DMS79 (cell line): ENCODE data around the gene VKORC1L1.
"Not testable (repeated sequence)": the region's sequence is repeated elsewhere in the genome, so short reads cannot be mapped to it uniquely, and the experiment has no call there.

Experiments used
- DNase-seq: peaks from one replicate; lab custom pipeline; 2025; lab: John Stamatoyannopoulos, UW

Gene VKORC1L1

DNA sequence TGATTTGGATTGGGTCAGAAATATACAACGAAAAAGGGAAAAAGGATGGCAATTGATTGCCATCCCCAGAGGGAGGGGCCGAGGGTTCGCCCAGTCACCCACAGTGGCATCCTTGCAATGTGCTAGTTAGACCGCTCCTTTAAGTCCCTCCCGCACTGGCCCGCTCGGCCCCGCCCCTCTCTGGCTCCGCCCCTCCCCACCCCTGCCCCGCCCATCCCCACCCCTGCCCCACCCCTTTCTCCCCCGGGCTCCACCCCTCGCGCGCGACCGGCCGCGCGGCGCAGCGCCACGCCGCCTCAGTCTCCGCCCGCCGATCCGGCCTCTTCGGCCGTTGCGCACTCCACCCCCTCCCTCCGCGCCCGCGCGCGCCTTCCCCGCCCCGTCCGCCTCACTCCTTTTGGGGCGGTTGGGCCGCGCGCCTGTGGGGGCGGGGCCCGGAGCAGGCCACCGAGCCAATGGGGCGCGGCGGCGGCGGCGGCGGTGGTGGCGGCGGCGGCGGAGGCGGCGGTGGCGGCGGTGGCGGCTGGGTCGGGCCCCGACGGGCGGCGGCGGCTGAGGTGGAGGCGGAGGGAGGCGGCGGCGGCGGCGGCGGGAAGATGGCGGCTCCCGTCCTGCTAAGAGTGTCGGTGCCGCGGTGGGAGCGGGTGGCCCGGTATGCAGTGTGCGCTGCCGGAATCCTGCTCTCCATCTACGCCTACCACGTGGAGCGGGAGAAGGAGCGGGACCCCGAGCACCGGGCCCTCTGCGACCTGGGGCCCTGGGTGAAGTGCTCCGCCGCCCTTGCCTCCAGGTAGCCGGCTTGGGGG, at the start of gene VKORC1L1:
Gene VKORC1L1 (plus strand): TSS at position 299 of the 806 bp plus-strand sequence. CDS start 298 bp downstream, at position 597.
- DNase-seq = peak; percentile 71

DNA sequence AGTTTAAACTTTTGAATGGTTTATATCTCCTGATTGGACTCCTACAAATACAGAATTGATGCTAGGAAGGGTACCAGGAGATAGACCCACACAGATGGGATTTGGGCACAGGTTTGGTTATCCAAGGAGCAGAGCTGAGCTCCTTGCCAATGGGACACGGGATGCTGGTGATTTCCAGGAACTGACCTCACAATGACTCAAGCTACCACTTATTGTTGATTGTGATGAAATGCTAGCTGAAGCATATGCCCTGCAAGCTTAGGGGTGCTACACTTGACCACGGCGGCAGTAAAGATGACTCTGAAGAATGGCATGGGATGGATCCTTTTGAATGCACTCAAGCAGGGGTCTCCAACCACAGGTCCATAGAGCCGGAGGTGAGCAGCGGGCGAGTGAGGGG, 45.5 kb upstream of the VKORC1L1 start:
- no peak for DNase-seq

DNA sequence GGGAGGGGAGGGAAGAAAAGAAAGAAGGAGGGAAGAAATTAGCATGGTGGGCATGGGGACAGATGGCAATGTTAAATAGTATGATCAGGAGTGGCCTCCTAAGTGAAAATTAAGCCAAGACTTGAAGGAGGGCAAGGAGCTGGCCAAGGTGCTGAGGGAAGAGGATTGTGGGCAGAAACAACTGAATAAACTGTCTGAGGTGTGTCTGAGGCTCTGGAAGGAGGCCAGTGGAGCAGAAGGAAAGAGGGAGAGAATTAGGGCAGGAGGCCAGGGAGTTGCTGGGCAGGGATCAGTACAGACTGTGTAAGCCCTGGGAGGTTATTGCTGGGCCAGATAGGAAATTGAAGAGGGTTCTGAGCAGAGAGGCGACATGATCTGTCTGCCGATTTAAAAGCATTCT, 40.6 kb upstream of the VKORC1L1 start:
- DNase-seq = no peak

DNA sequence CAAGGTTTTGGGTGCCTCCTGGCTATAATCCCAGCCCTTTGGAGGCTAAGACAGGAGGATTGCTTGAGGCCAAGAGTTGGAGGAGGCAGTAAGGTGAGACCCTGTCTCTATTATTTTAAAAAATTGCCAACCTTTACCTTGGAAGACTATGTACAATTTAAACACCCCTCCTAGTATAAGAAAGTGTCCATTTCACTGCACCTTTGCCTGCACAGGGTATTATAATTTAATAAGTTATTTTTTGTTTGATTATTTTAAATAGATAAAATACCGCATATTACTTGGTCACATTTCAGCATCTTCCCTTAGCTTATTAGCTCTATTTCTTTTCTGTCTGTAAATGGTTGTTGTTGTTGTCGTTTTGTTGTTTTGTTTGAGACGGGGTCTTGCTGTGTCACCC, 36.2 kb upstream of the VKORC1L1 start:
- not testable (repeated sequence) for DNase-seq

DNA sequence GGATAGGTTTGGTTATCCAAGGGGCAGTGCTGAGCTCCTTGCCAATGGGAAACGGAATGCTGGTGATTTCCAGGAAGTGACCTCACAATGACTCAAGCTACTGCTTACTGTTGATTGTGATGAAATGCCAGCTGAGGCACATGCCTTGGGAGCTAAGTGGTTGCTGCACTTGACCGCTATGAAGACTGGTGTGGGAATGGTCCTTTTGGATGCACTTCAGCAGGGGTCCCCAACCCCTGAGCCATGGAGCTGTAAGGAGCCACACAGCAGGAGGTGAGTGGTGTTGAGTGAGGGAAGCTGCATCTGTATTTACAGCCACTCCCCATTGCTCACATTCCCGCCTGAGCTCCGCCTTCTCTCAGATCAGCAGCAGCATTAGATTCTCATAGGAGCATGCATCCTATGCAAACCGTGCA, 35.3 kb upstream of the VKORC1L1 start:
- DNase-seq = not testable (repeated sequence)

DNA sequence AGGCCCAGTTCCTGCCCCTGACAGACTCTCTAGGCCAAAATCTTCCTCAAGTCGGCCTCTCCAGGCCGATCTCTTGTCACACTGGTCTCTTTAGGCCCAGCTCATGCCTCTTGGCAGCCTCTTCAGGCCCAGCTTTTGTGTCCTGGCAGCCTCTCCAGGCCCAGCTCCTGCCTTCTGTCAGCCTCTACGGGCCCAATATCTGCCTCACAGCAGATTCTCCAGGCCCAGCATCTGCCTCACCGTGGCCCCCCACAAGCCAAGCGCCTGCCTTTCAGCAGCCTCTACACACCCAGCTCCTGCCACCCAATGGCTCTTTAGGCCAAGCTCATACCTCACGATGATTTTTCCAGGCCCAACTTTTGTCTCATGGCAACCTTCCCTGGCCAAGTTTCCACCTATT, 33.0 kb upstream of the VKORC1L1 start:
- DNase-seq = no peak

- no peak for DNase-seq
Observed at GRCh38 chr7:65840446-65840845, 32.4 kb upstream of the VKORC1L1 start.

DNA sequence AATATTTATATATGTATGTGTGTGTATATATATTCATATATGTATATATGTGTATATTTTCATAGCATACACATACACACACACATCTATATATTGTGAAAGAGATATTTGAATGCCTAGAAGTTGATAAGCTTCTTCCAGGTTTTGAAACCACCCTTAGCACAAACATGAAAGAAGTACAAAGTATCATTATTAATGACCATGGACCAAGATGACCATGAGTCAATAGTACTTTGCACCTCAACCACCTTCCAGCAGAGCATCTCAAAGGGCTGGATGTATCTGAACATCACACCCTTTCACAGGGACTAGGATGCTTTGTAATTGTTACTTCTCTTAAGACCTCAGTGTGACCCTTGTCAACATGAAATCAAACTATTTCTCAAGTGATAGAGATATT, 29.3 kb upstream of the VKORC1L1 start:
- not testable (repeated sequence) for DNase-seq

- DNase-seq = no peak
Observed at GRCh38 chr7:65846008-65846570, 26.8 kb upstream of the VKORC1L1 start.

- not testable (repeated sequence) for DNase-seq
Observed at GRCh38 chr7:65853426-65853825, 19.4 kb upstream of the VKORC1L1 start.

- DNase-seq = not testable (repeated sequence)
Observed at GRCh38 chr7:65853892-65854291, 19.0 kb upstream of the VKORC1L1 start.

GRCh38 chr7:65857321-65857894, 15.5 kb upstream of the VKORC1L1 start:
- DNase-seq = peak; percentile 48

DNA sequence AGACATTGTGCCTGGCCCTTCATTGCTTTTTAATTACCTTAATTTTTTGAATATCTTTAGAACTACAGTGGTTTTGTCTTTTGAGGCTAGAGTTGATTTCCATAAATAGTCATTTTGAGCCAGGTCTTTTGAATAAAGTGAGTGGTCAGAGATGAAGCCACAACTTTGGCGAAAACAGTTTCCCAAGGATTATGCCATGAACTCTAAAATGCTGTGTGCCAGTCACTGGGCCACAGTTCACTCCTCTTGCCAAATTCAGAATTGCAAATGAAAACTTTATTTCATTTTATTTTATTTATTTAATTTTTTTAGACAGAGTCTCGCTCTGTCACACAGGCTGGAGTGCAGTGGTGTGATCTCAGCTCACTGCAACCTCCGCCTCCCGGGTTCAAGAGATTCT, 14.2 kb upstream of the VKORC1L1 start:
- not testable (repeated sequence) for DNase-seq

- DNase-seq = not testable (repeated sequence)
Observed at GRCh38 chr7:65866244-65866643, 6.6 kb upstream of the VKORC1L1 start.

GRCh38 chr7:65867681-65868080, 5.2 kb upstream of the VKORC1L1 start:
- not testable (repeated sequence) for DNase-seq

GRCh38 chr7:65869312-65869711, 3.6 kb upstream of the VKORC1L1 start:
- not testable (repeated sequence) for DNase-seq

- DNase-seq = not testable (repeated sequence)
Observed at GRCh38 chr7:65871451-65871850, 1.4 kb upstream of the VKORC1L1 start.

GRCh38 chr7:65873582-65874193, 814 bp downstream of the VKORC1L1 start:
- DNase-seq = not testable (repeated sequence)

DNA sequence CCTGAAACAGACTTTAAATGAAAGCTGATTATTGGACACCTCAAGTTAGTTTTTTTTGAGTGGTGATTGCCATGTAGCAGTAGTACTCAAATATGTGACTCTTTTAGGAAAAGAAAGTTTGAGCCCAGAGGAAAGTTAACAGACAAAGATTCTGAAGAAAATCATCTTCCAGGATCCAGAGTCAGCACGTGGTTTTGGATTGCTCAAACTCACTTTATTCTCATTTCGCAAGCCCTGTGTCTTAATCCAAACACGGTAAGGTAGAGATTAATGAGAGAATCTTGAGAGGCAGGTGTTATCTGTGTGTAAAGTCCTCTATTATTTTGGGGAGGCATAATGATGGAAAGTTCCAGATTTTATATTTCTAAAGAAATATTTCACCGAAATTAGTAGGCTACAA, 2.8 kb downstream of the VKORC1L1 start:
- DNase-seq = not testable (repeated sequence)

- not testable (repeated sequence) for DNase-seq
Observed at GRCh38 chr7:65879292-65880153, 6.6 kb downstream of the VKORC1L1 start.

DNA sequence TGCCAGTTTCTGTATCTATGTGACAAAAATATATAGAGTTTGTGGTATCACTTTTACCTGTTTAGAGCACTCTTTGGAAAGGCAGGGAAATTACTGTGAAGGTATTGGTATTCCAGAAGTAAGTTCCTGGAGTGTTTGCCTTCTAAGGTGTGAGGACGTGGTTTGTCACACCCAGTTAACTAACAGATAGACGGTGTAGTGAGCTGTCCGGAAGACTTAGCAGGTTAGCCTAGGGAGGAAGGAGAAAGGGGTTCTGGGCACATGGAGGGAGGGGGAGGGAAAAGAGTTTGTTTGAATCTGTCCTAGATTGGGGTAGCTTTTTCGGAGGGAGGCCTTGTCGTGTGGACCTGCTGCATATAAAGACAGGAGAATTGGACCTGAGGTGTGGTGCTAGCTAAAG, 7.4 kb downstream of the VKORC1L1 start:
- not testable (repeated sequence) for DNase-seq

GRCh38 chr7:65884983-65885382, 12.1 kb downstream of the VKORC1L1 start:
- not testable (repeated sequence) for DNase-seq
